GM12878 (cell line): ENCODE results near the gene CCDC136. TPM values are rescaled to one million over a fixed set of nuclear protein-coding genes. Genes with fewer than 3 reads are reported as not detected.

Experiments
- ATAC-seq: fragments of 200-7000 bp; cut with Tn5 transposase; 3 replicates; pipeline ENCODE4 v1.9.1; 2020; ENCODE audit warnings: mild to moderate bottlenecking, moderate library complexity
- BruUV-seq: library from RNA; stranded (reverse); fragments of 400-500 nt; replicated peaks from 2 replicates; lab custom pipeline; 2021; lab: Mats Ljungman, UMichigan
- CTCF ChIA-PET: fragments of 300-600 bp; sonication (Branson Sonifier 250); formaldehyde crosslinking; extraction: SDS; loops from one replicate; lab custom pipeline; 2021; ENCODE audit warnings: inconsistent platforms; lab: Yijun Ruan, JAX
- POLR2A ChIA-PET: fragments of 350-600 bp; formaldehyde crosslinking; extraction: SDS; loops from one replicate; lab custom pipeline; 2021; ENCODE audit warnings: inconsistent platforms; lab: Charles Lee
- RAD21 ChIA-PET: fragments of 300-600 bp; sonication (Branson Sonifier 250); formaldehyde crosslinking; loops from one replicate; lab custom pipeline; 2023; ENCODE audit warnings: antibody characterized with exemption; ENCODE audit not compliant: unreplicated experiment; lab: Charles Lee
- SMC1A ChIA-PET: fragments of 300-600 bp; sonication (Branson Sonifier 250); formaldehyde crosslinking; loops from one replicate; lab custom pipeline; 2023; ENCODE audit not compliant: unreplicated experiment, uncharacterized antibody; lab: Charles Lee
- DNase-seq: peaks from one replicate; pipeline ENCODE4 v3.0.0-alpha.2; 2011; ENCODE audit warnings: low read depth, low spot score
- FAIRE-seq: peaks from 3 replicates; lab custom pipeline; 2011; peaks lifted over from hg19 to GRCh38; lab: Jason Lieb, UNC
- H2AFZ ChIP-seq: 2 replicates; pipeline ENCODE4 v1.6.0; 2011; ENCODE audit warnings: low read depth, low read length, control low read depth; ENCODE audit not compliant: control insufficient read depth
- H3K27ac ChIP-seq: 2 replicates; pipeline ENCODE4 v1.5.1; 2011; ENCODE audit warnings: control low read depth; ENCODE audit not compliant: control insufficient read depth, insufficient read depth
- H3K27me3 ChIP-seq, 2 experiments: replicated peaks in 1 of 2; 2 replicates each; pipeline versions ENCODE4 v1.6.0 to v1.6.1; 2011; ENCODE audit warnings: low read length in 1 of 2; ENCODE audit not compliant: control insufficient read depth in 2 of 2, insufficient read depth in 2 of 2
- H3K36me3 ChIP-seq, 2 experiments: 2 replicates each; pipeline ENCODE4 v1.5.1; 2011; ENCODE audit warnings: low read length in 1 of 2; ENCODE audit not compliant: control insufficient read depth in 2 of 2, insufficient read depth in 2 of 2
- H3K4me1 ChIP-seq: 2 replicates; pipeline ENCODE4 v1.6.1; 2011; ENCODE audit warnings: mild to moderate bottlenecking, low read length, moderate library complexity, mixed read lengths; ENCODE audit not compliant: control insufficient read depth, insufficient read depth
- H3K4me2 ChIP-seq: 2 replicates; pipeline ENCODE4 v1.6.0; 2011; ENCODE audit warnings: control low read depth; ENCODE audit not compliant: control insufficient read depth, insufficient read depth
- H3K4me3 ChIP-seq: fragments of 200-600 bp; sonication (generic); 2 replicates; pipeline ENCODE4 v1.5.1; 2016
- H3K79me2 ChIP-seq: 2 replicates; pipeline ENCODE4 v1.6.0; 2011; ENCODE audit warnings: low read length; ENCODE audit not compliant: control insufficient read depth, insufficient read depth
- H3K9ac ChIP-seq: 2 replicates; pipeline ENCODE4 v1.8.0; 2011; ENCODE audit warnings: low read length, control low read depth, mixed read lengths; ENCODE audit not compliant: control insufficient read depth, insufficient read depth
- H3K9me3 ChIP-seq: replicated peaks from 3 replicates; pipeline ENCODE4 v1.5.1; 2011; ENCODE audit warnings: mild to moderate bottlenecking, low read length; ENCODE audit not compliant: control insufficient read depth, insufficient read depth
- H4K20me1 ChIP-seq: 2 replicates; pipeline ENCODE4 v1.6.0; 2011; ENCODE audit not compliant: control insufficient read depth, insufficient read depth
- ATF3 ChIP-seq: IDR thresholded peaks from 2 replicates; pipeline ENCODE4 v1.6.1; 2011; ENCODE audit warnings: low read depth, mild to moderate bottlenecking, low read length, moderate library complexity, borderline replicate concordance; ENCODE audit errors: extremely low read depth
- ATF7 ChIP-seq: fragments of 450-650 bp; IDR thresholded peaks from 2 replicates; pipeline ENCODE4 v1.6.1; 2016; ENCODE audit warnings: low read depth, mild to moderate bottlenecking
- CHD1 ChIP-seq: IDR thresholded peaks from 2 replicates; pipeline ENCODE4 v1.6.1; 2012; ENCODE audit warnings: low read depth, low read length, improper control_type of control experiment
- ELK1 ChIP-seq: IDR thresholded peaks from 2 replicates; pipeline ENCODE4 v1.6.1; 2012; ENCODE audit warnings: low read depth, low read length, improper control_type of control experiment
- HDAC6 ChIP-seq: fragments of 200-600 bp; sonication (generic); IDR thresholded peaks from one replicate; pipeline ENCODE4 v1.8.0; 2017; ENCODE audit warnings: antibody characterized with exemption; ENCODE audit not compliant: unreplicated experiment
- HSF1 ChIP-seq: fragments of 150-350 bp; IDR thresholded peaks from 2 replicates; pipeline ENCODE4 v1.6.1; 2014; ENCODE audit warnings: mild to moderate bottlenecking, low read depth, low read length
- MTA3 ChIP-seq: IDR thresholded peaks from 2 replicates; pipeline ENCODE4 v1.6.1; 2012; ENCODE audit warnings: low read length, inconsistent platforms, borderline replicate concordance
- NR2C1 ChIP-seq: fragments of 450-650 bp; IDR thresholded peaks from 2 replicates; pipeline ENCODE4 v1.6.1; 2017; ENCODE audit warnings: antibody characterized with exemption, mild to moderate bottlenecking, moderate library complexity
- PKNOX1 ChIP-seq: fragments of 450-650 bp; IDR thresholded peaks from 2 replicates; pipeline ENCODE4 v1.6.1; 2016; ENCODE audit warnings: mild to moderate bottlenecking
- SMAD5 ChIP-seq: IDR thresholded peaks from 2 replicates; pipeline ENCODE4 v1.6.1; 2016; ENCODE audit warnings: antibody characterized with exemption, low read depth
- SUPT20H ChIP-seq: IDR thresholded peaks from 2 replicates; pipeline ENCODE4 v1.6.1; 2011; ENCODE audit warnings: low read depth, mild to moderate bottlenecking, low read length, moderate library complexity, borderline replicate concordance; ENCODE audit not compliant: control insufficient read depth
- TARDBP ChIP-seq: IDR thresholded peaks from 2 replicates; pipeline ENCODE4 v1.6.1; 2016; ENCODE audit warnings: borderline replicate concordance
- WGBS: methylation state at CpG from one replicate; pipeline ENCODE4 v1.1.6; 2016; ENCODE audit warnings: low lambda C conversion rate; ENCODE audit not compliant: insufficient replicate concordance, insufficient coverage; ENCODE audit errors: missing lambda C conversion rate; 5-methylcytosine and 5-hydroxymethylcytosine counted together
- in situ Hi-C: fragments of 300-500 bp; cut with MboI; formaldehyde crosslinking; loops from 9 replicates; pipeline ENCODE4 v1.14.3; 2018; ENCODE audit warnings: mixed read lengths
- intact Hi-C: fragments of 100-400 bp; cut with micrococcal nuclease; formaldehyde crosslinking; loops from one replicate; pipeline ENCODE4 v1.14.2; 2022; ENCODE audit not compliant: unreplicated experiment
- polyA plus RNA-seq, 11 experiments: library from polyadenylated mRNA; depleted of rRNA in 4 of 11; unstranded in 6 of 11; stranded (reverse) in 5 of 11; fragments of >200 nt; fragmentation: Nextera tagmentation in 4 of 11; fragmentation: Illumina TruSeq in 1 of 11; extraction: Ambion mirVana in 4 of 11; extraction: Trizol in 1 of 11; gene quantifications; 1 replicate in 1 of 11; 2 replicates in 10 of 11; pipeline versions ENCODE4 v1.2.1 to v1.2.3, GENCODE V29; 2011 to 2016; ENCODE audit warnings: inconsistent platforms in 2 of 11, missing spikeins in 2 of 11, low read depth in 1 of 11
- total RNA-seq, 4 experiments: library from RNA; depleted of rRNA in 3 of 4; stranded (reverse); fragments of >200 nt in 3 of 4; fragmentation: Illumina TruSeq in 1 of 4; extraction: Trizol in 1 of 4; gene quantifications; 2 replicates each; pipeline versions ENCODE4 v1.2.1 to v1.2.3, GENCODE V29; 2013 to 2021

CCDC136 gene
- total and polyA plus RNA-seq, 10 of the 15 experiments (the other 5 are each of a cell fraction or from before 2014, with no cell fraction given), result 0.32 to 4.8 (median 1.5) TPM

- no peak for TF ChIP-seq SUPT20H
- no peak for TF ChIP-seq TARDBP
- no peak for TF ChIP-seq CHD1
- no peak for TF ChIP-seq ELK1
- TF ChIP-seq MTA3, result no peak
- TF ChIP-seq HDAC6, result no peak
- no peak for TF ChIP-seq HSF1
- TF ChIP-seq NR2C1, result no peak
- TF ChIP-seq ATF3, result no peak
Measured at GRCh38 chr7:128833148-128833945, 41.6 kb downstream of the CCDC136 start (continued).

GRCh38 chr7:128833946-128834325 is 42.2 kb downstream of the CCDC136 start:
- Histone ChIP-seq H3K79me2 (no peaks in the 10 kb centered on the region), H3K4me3 (no peak overlapping the region), H3K27me3 (peaks cover 11 to 12% of the 10 kb centered on the region in 2 experiments), H3K9ac (no peak overlapping the region), H2AFZ (no peak overlapping the region), H3K9me3 (no peaks in the 10 kb centered on the region), H3K4me1 (peaks cover 8% of the 10 kb centered on the region), H3K36me3 (no peaks in the 10 kb centered on the region), H4K20me1 (no peaks in the 10 kb centered on the region), H3K27ac (no peak overlapping the region), H3K4me2 (no peak overlapping the region)
- in situ Hi-C loops (no loop called here), intact Hi-C loops (no loop called here)
- 24% methylated on average over 4 of the region's 4 CpGs for WGBS
- SMC1A ChIA-PET, result no interaction called here
- TF ChIP-seq SMAD5, result no peak
- TF ChIP-seq ATF7, result no peak
- no peak for TF ChIP-seq PKNOX1
- no TSS peak for BruUV-seq
- DNase-seq, result no peak
- POLR2A ChIA-PET, result interaction anchor here (0.5 kb wide), 1 partner anchor 343 kb away, joined by 4 read pairs; no protein-coding TSS in a partner anchor
- ATAC-seq, result no peak
- RAD21 ChIA-PET, result no interaction called here
- CTCF ChIA-PET, result interaction anchor here (0.6 kb wide), 1 partner anchor 462 kb away, joined by 3 read pairs; no protein-coding TSS in a partner anchor
- FAIRE-seq, result no peak
